Caco-2 (cell line): ENCODE measurements around the gene IL4I1. TPM values are rescaled to one million over a fixed set of nuclear protein-coding genes. Genes with fewer than 3 reads are reported as not detected.

ENCODE experiments used
- BruUV-seq: library from RNA; stranded (reverse); fragments of 400-500 nt; replicated peaks from 2 replicates; lab custom pipeline; 2021; lab: Mats Ljungman, UMichigan
- CTCF ChIA-PET: fragments of 300-600 bp; sonication (Branson Sonifier 250); formaldehyde crosslinking; loops from one replicate; lab custom pipeline; 2022; ENCODE audit warnings: antibody characterized with exemption; lab: Charles Lee
- POLR2A ChIA-PET: fragments of 300-600 bp; sonication (Branson Sonifier 250); formaldehyde crosslinking; loops from one replicate; lab custom pipeline; 2022; ENCODE audit warnings: antibody characterized with exemption; lab: Charles Lee
- DNase-seq, 2 experiments: peaks; one replicate each; pipeline versions ENCODE4 v3.0.0 to v3.0.0-alpha.2; 2020 to 2022
- H3K27me3 ChIP-seq: replicated peaks from 2 replicates; pipeline ENCODE4 v1.6.0; 2011; ENCODE audit warnings: low read length; ENCODE audit not compliant: control insufficient read depth, insufficient read depth
- H3K36me3 ChIP-seq: 2 replicates; pipeline ENCODE4 v1.5.1; 2011; ENCODE audit warnings: low read length; ENCODE audit not compliant: control insufficient read depth, insufficient read depth
- H3K4me1 ChIP-seq: fragments of 250-450 bp; sonication (Bioruptor Pico); 2 replicates; pipeline ENCODE4 v1.5.1; 2020; ENCODE audit warnings: mild to moderate bottlenecking
- H3K4me3 ChIP-seq: 2 replicates; pipeline ENCODE4 v1.5.1; 2011; ENCODE audit warnings: low read depth, mild to moderate bottlenecking, control low read depth, low read length
- H3K9me3 ChIP-seq: fragments of 250-450 bp; sonication (Bioruptor Pico); 2 replicates; pipeline ENCODE4 v1.5.1; 2020; ENCODE audit warnings: mild to moderate bottlenecking, moderate library complexity
- H3K27ac Mint-ChIP-seq: one replicate; pipeline ENCODE4 v1.8.0; 2022; ENCODE audit warnings: mixed read lengths; ENCODE audit not compliant: unreplicated experiment
- H3K27me3 Mint-ChIP-seq: one replicate; pipeline ENCODE4 v1.8.0; 2022; ENCODE audit warnings: mixed read lengths; ENCODE audit not compliant: insufficient read depth, unreplicated experiment
- H3K36me3 Mint-ChIP-seq: one replicate; pipeline ENCODE4 v1.8.0; 2022; ENCODE audit warnings: mild to moderate bottlenecking, mixed read lengths; ENCODE audit not compliant: insufficient read depth, unreplicated experiment
- H3K4me1 Mint-ChIP-seq: one replicate; pipeline ENCODE4 v1.8.0; 2022; ENCODE audit warnings: low read depth, mixed read lengths; ENCODE audit not compliant: unreplicated experiment
- H3K4me3 Mint-ChIP-seq: one replicate; pipeline ENCODE4 v1.8.0; 2022; ENCODE audit warnings: mild to moderate bottlenecking, moderate library complexity, mixed read lengths; ENCODE audit not compliant: unreplicated experiment
- H3K9me3 Mint-ChIP-seq: one replicate; pipeline ENCODE4 v1.8.0; 2022; ENCODE audit warnings: mixed read lengths; ENCODE audit not compliant: unreplicated experiment
- CTCF ChIP-seq, 2 experiments: fragments of 200-600 bp in 1 of 2; IDR thresholded peaks; 1 replicate in 1 of 2; 2 replicates in 1 of 2; pipeline versions ENCODE4 v1.5.1 to v1.8.0; 2011 to 2022; ENCODE audit warnings: antibody characterized with exemption in 1 of 2, control low read depth in 1 of 2, inconsistent platforms in 1 of 2, low read depth in 1 of 2, low read length in 1 of 2, mild to moderate bottlenecking in 1 of 2, moderate library complexity in 1 of 2; ENCODE audit not compliant: insufficient read depth in 1 of 2, severe bottlenecking in 1 of 2, unreplicated experiment in 1 of 2
- intact Hi-C: fragments of 100-400 bp; cut with micrococcal nuclease; formaldehyde crosslinking; loops from one replicate; pipeline ENCODE4 v1.10.0; 2022; ENCODE audit not compliant: unreplicated experiment
- total RNA-seq: library from RNA; stranded (reverse); gene quantifications from 2 replicates; pipeline ENCODE4 v1.2.3, GENCODE V29; 2022

IL4I1 gene
- total RNA-seq, 1 experiment from 2014 or later, result 0.61 TPM

DNA sequence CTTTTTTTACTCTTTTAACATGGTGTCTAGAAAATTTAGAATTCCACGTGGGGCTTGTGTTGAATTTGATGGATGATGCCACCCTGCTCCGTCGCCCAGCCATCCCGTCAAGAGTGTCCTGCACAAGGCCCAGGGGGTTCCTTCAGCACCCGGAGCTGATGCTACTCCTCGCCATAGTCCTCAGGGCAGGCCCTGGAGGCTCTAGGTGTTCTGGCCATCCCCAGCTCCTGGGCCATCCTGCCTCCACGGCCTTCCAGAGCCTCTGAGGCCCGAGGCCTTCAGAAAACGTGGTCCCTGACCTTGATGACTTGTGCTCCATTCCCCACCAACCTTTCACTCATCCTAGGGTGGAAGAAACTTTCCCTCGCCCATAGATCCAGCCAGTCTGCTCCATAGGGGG lies 22.9 kb downstream of the IL4I1 start:
- POLR2A ChIA-PET, result no interaction called here
- H3K27ac Mint-ChIP-seq, result no peak overlapping the region
- CTCF ChIA-PET, result no interaction called here

GRCh38 chr19:49873129-49873521 lies 23.6 kb downstream of the IL4I1 start:
- peaks cover 10% of the 10 kb centered on the region for H3K4me1 ChIP-seq
- H3K27me3 ChIP-seq, result no peaks in the 10 kb centered on the region
- no TSS peak for BruUV-seq
- H3K27ac Mint-ChIP-seq, result no peak overlapping the region
- intact Hi-C loops, result loop anchor here (10.0 kb wide), 1 partner anchor 442 kb away; no protein-coding TSS in a partner anchor
- no peak for DNase-seq
- H3K36me3 Mint-ChIP-seq, result peaks cover 14% of the 10 kb centered on the region
- ChIA-PET POLR2A (no interaction called here), CTCF (no interaction called here)
- no peaks in the 10 kb centered on the region for H3K4me1 Mint-ChIP-seq
- TF ChIP-seq CTCF (IDR thresholded peaks at IDR 0.05; ENCODE audit: insufficient read depth in 1 of 2, low read depth in 1 of 2, low read length in 1 of 2, severe bottlenecking in 1 of 2, unreplicated experiment in 1 of 2), result no peak
- H3K4me3 Mint-ChIP-seq, result no peak overlapping the region
- H3K4me3 ChIP-seq, result no peak overlapping the region
- no peaks in the 10 kb centered on the region for H3K9me3 Mint-ChIP-seq
- peaks cover 4% of the 10 kb centered on the region for H3K36me3 ChIP-seq
- no peaks in the 10 kb centered on the region for H3K9me3 ChIP-seq
- H3K27me3 Mint-ChIP-seq, result no peaks in the 10 kb centered on the region

More for the DNA sequence above, 22.9 kb downstream of the IL4I1 start:
- BruUV-seq, result no TSS peak
- no peaks in the 10 kb centered on the region for H3K27me3 ChIP-seq
- no peak overlapping the region for H3K4me3 ChIP-seq
- no peaks in the 10 kb centered on the region for H3K9me3 ChIP-seq
- H3K9me3 Mint-ChIP-seq, result no peaks in the 10 kb centered on the region
- peaks cover 4% of the 10 kb centered on the region for H3K36me3 ChIP-seq
- peaks cover 7% of the 10 kb centered on the region; the same call in 1 of the 2 replicates for H3K4me1 ChIP-seq
- H3K27me3 Mint-ChIP-seq, result no peaks in the 10 kb centered on the region
- intact Hi-C loops, result loop anchor here (10.0 kb wide), 1 partner anchor 441 kb away; no protein-coding TSS in a partner anchor
- no peak overlapping the region for H3K4me3 Mint-ChIP-seq
- peaks cover 14% of the 10 kb centered on the region for H3K36me3 Mint-ChIP-seq
- TF ChIP-seq CTCF (IDR thresholded peaks at IDR 0.05; ENCODE audit: insufficient read depth in 1 of 2, low read depth in 1 of 2, low read length in 1 of 2, severe bottlenecking in 1 of 2, unreplicated experiment in 1 of 2), result no peak
- no peaks in the 10 kb centered on the region for H3K4me1 Mint-ChIP-seq
- no peak for DNase-seq

DNA sequence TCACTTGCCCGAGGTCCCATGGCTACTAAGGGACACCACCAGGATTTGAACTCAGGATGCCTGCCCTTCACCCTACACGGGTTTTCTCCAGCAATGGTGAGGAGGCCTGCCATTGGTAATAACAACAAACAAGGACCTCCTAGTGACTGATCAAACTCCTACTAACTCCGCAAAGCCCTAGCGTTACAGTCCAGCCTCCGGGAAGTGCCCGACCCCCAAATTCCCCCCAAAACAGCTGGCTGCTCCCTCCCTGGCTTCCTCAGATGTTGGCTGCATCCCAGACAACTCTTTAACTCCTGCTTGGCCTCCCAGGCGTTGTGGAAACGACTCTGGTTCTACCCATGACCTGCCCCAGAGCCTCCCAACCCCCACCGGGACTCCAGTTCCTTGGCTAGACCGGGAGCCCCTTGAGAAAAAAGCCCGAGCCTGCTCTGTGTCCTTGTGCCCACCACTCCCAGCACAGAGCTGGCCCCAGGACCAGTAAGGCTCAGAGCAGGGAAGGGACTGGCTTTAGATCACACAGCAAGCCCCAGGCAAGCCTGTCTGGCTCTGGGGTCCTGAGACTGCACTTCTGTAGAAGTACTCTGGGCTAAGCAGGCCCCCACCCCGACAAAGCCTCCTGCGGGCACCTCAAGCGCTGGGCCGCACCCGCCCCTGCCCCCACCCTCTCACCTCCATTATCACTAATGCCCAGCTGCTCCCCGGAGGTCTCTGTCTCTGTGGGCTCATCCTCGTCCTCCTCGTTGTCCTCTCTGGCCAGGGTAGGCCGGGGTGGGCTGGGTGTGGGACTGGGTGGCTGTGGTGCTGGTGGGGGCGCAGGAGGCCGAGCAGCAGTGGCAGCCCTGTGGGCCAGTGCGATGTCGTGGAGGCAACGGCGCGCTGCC lies 24.2 kb downstream of the IL4I1 start:
- no peaks in the 10 kb centered on the region for H3K27me3 ChIP-seq
- no peak for TF ChIP-seq CTCF (IDR thresholded peaks at IDR 0.05; ENCODE audit: insufficient read depth in 1 of 2, low read depth in 1 of 2, low read length in 1 of 2, severe bottlenecking in 1 of 2, unreplicated experiment in 1 of 2)
- no peak for DNase-seq
- H3K27me3 Mint-ChIP-seq, result no peaks in the 10 kb centered on the region
- H3K4me1 Mint-ChIP-seq, result no peaks in the 10 kb centered on the region
- peaks cover 4% of the 10 kb centered on the region for H3K36me3 ChIP-seq
- ChIA-PET POLR2A (no interaction called here), CTCF (interaction anchor here (0.6 kb wide), 1 partner anchor 424 kb away, joined by 3 read pairs; no protein-coding TSS in a partner anchor)
- no peaks in the 10 kb centered on the region for H3K9me3 ChIP-seq
- no peaks in the 10 kb centered on the region for H3K9me3 Mint-ChIP-seq
- no peak overlapping the region for H3K27ac Mint-ChIP-seq
- peaks cover 19% of the 10 kb centered on the region for H3K36me3 Mint-ChIP-seq
- intact Hi-C loops, result loop anchor here (10.0 kb wide), 1 partner anchor 442 kb away; no protein-coding TSS in a partner anchor
- BruUV-seq, result no TSS peak
- peak overlapping the region; percentile 27 for H3K4me3 Mint-ChIP-seq
- no peak overlapping the region for H3K4me3 ChIP-seq
- peaks cover 11% of the 10 kb centered on the region for H3K4me1 ChIP-seq
